ENCODE results near the gene GPR153.
A peak's percentile ranks its signal among the peaks of the same experiment; 100 is the strongest.

The GPR153 gene

GRCh38 chr1:6218375-6219164 lies 42.3 kb downstream of the GPR153 start:
- Histone ChIP-seq H3K9ac (ENCODE audit: low read length) (no peak overlapping the region), H3K36me3 (replicated peaks; ENCODE audit: low read depth, low read length) (no peaks in the 10 kb centered on the region), H2AFZ (ENCODE audit: low read depth, low read length) (no peak overlapping the region), H3K79me2 (ENCODE audit: low read length) (no peaks in the 10 kb centered on the region), H3K4me3 (ENCODE audit: low read length) (no peak overlapping the region), H3K4me1 (ENCODE audit: low read length) (peaks cover 5% of the 10 kb centered on the region; the same call in 1 of the 2 replicates), H3K9me3 (ENCODE audit: insufficient read depth, low read length) (no peaks in the 10 kb centered on the region), H3K27ac (ENCODE audit: low read length) (no peak overlapping the region), H4K20me1 (ENCODE audit: insufficient read depth, low read length) (no peaks in the 10 kb centered on the region), H3K4me2 (ENCODE audit: low read length) (no peak overlapping the region), H3K27me3 (ENCODE audit: low read depth, low read length) (no peaks in the 10 kb centered on the region)
- TF ChIP-seq EZH2phosphoT487 (IDR thresholded peaks at IDR 0.05; ENCODE audit: low read depth) (no peak), CTCF (IDR thresholded peaks at IDR 0.05; ENCODE audit: low read depth, low read length) (no peak)

GRCh38 chr1:6212193-6212959 lies 48.5 kb downstream of the GPR153 start:
- Histone ChIP-seq H3K4me1 (ENCODE audit: low read length) (peaks cover 8% of the 10 kb centered on the region), H3K9me3 (ENCODE audit: insufficient read depth, low read length) (no peaks in the 10 kb centered on the region), H3K4me2 (ENCODE audit: low read length) (peak overlapping the region; percentile 26), H3K9ac (ENCODE audit: low read length) (no peak overlapping the region), H3K27me3 (ENCODE audit: low read depth, low read length) (no peaks in the 10 kb centered on the region), H4K20me1 (ENCODE audit: insufficient read depth, low read length) (no peaks in the 10 kb centered on the region), H3K4me3 (ENCODE audit: low read length) (no peak overlapping the region), H2AFZ (ENCODE audit: low read depth, low read length) (no peak overlapping the region), H3K27ac (ENCODE audit: low read length) (no peak overlapping the region), H3K36me3 (replicated peaks; ENCODE audit: low read depth, low read length) (no peaks in the 10 kb centered on the region), H3K79me2 (ENCODE audit: low read length) (no peaks in the 10 kb centered on the region)
- TF ChIP-seq EZH2phosphoT487 (IDR thresholded peaks at IDR 0.05; ENCODE audit: low read depth) = no peak
- TF ChIP-seq CTCF (IDR thresholded peaks at IDR 0.05; ENCODE audit: low read depth, low read length) = no peak

GRCh38 chr1:6211731-6212130 lies 49.2 kb downstream of the GPR153 start:
- no peaks in the 10 kb centered on the region for H3K36me3 ChIP-seq (replicated peaks; ENCODE audit: low read depth, low read length)
- no peak overlapping the region for H2AFZ ChIP-seq (ENCODE audit: low read depth, low read length)
- peaks cover 8% of the 10 kb centered on the region for H3K4me1 ChIP-seq (ENCODE audit: low read length)
- no peak overlapping the region for H3K27ac ChIP-seq (ENCODE audit: low read length)
- no peak for TF ChIP-seq CTCF (IDR thresholded peaks at IDR 0.05; ENCODE audit: low read depth, low read length)
- no peak for TF ChIP-seq EZH2phosphoT487 (IDR thresholded peaks at IDR 0.05; ENCODE audit: low read depth)
- no peaks in the 10 kb centered on the region for H4K20me1 ChIP-seq (ENCODE audit: insufficient read depth, low read length)
- H3K4me2 ChIP-seq (ENCODE audit: low read length) = no peak overlapping the region
- H3K79me2 ChIP-seq (ENCODE audit: low read length) = no peaks in the 10 kb centered on the region
- H3K4me3 ChIP-seq (ENCODE audit: low read length) = no peak overlapping the region
- H3K27me3 ChIP-seq (ENCODE audit: low read depth, low read length) = no peaks in the 10 kb centered on the region
- H3K9me3 ChIP-seq (ENCODE audit: insufficient read depth, low read length) = no peaks in the 10 kb centered on the region
- no peak overlapping the region for H3K9ac ChIP-seq (ENCODE audit: low read length)

- Histone ChIP-seq H3K27ac (ENCODE audit: low read length) (no peak overlapping the region), H3K79me2 (ENCODE audit: low read length) (no peaks in the 10 kb centered on the region), H3K4me2 (ENCODE audit: low read length) (no peak overlapping the region), H3K9ac (ENCODE audit: low read length) (no peak overlapping the region), H3K4me3 (ENCODE audit: low read length) (no peak overlapping the region), H3K4me1 (ENCODE audit: low read length) (peaks cover 8% of the 10 kb centered on the region), H2AFZ (ENCODE audit: low read depth, low read length) (no peak overlapping the region), H4K20me1 (ENCODE audit: insufficient read depth, low read length) (no peaks in the 10 kb centered on the region), H3K36me3 (replicated peaks; ENCODE audit: low read depth, low read length) (no peaks in the 10 kb centered on the region), H3K9me3 (ENCODE audit: insufficient read depth, low read length) (no peaks in the 10 kb centered on the region), H3K27me3 (ENCODE audit: low read depth, low read length) (no peaks in the 10 kb centered on the region)
- no peak for TF ChIP-seq CTCF (IDR thresholded peaks at IDR 0.05; ENCODE audit: low read depth, low read length)
- no peak for TF ChIP-seq EZH2phosphoT487 (IDR thresholded peaks at IDR 0.05; ENCODE audit: low read depth)
These were observed 50.1 kb downstream of the GPR153 start for GRCh38 chr1:6210591-6211355.

Data from OCI-LY3 (cell line).